Astrocyte of the spinal cord (primary cell): ENCODE data around the gene RNASE8.

Source experiments
- DNase-seq: peaks from one replicate; pipeline ENCODE4 v3.0.0; 2011; ENCODE audit warnings: low read depth, low spot score
- H3K4me3 ChIP-seq: 2 replicates; pipeline ENCODE4 v1.5.1; 2011; ENCODE audit warnings: low read depth, mild to moderate bottlenecking, low read length, moderate library complexity
- in situ Hi-C: cut with HindIII; loops from 2 replicates; pipeline ENCODE4 v1.10.0; 2017; ENCODE audit warnings: low sequenced_read_pairs
- TF ChIP-seq, protein P1 (sequence below): IDR thresholded peaks from 2 replicates; pipeline ENCODE4 v1.5.1; 2012; ENCODE audit warnings: low read depth, mild to moderate bottlenecking, low read length, inconsistent platforms

Gene RNASE8

DNA sequence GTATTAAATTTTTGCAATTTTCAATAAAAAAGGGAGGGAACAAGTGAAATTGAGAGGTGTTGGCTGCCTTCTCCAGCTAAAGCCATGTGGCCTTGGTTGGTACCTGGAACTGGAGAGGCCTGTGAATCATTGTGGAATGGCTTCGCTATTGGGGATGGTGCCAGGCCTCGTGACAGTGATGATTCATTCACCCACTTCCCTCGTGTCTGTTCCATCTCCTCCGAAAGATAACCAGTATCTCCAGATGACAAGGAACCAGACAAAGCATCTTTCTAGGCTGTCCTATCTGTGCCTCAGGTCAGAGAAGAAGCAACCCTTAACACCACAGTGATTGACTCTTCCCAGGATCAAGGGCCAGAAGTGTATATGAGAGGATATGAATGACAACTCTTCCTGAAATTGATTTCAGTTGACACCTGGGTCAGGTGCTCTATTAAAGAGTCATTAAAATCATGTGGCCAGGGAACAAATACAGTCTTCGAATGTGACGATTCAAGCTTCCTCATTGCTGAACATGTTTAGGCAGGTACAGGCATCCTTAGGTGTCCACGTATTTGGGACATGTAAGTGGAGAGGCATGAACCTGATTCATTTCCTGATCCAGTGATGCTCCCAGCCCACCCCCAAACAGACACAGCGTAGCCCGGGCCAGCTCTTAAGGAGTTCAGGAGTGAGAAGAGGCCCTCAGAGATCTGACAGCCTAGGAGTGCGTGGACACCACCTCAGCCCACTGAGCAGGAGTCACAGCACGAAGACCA lies 15.8 kb upstream of the RNASE8 start, which contains the start of gene RNASE7:
Gene RNASE7, plus strand, starts transcription at position 687 of the 758 bp plus-strand sequence. CDS start 631 bp downstream, outside the sequence.
- no peak for DNase-seq
- in situ Hi-C loops = no loop called here
- TF ChIP-seq, protein P1, sequence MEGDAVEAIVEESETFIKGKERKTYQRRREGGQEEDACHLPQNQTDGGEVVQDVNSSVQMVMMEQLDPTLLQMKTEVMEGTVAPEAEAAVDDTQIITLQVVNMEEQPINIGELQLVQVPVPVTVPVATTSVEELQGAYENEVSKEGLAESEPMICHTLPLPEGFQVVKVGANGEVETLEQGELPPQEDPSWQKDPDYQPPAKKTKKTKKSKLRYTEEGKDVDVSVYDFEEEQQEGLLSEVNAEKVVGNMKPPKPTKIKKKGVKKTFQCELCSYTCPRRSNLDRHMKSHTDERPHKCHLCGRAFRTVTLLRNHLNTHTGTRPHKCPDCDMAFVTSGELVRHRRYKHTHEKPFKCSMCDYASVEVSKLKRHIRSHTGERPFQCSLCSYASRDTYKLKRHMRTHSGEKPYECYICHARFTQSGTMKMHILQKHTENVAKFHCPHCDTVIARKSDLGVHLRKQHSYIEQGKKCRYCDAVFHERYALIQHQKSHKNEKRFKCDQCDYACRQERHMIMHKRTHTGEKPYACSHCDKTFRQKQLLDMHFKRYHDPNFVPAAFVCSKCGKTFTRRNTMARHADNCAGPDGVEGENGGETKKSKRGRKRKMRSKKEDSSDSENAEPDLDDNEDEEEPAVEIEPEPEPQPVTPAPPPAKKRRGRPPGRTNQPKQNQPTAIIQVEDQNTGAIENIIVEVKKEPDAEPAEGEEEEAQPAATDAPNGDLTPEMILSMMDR = no peak
- H3K4me3 ChIP-seq = no peak within 1 kb of the TSS

DNA sequence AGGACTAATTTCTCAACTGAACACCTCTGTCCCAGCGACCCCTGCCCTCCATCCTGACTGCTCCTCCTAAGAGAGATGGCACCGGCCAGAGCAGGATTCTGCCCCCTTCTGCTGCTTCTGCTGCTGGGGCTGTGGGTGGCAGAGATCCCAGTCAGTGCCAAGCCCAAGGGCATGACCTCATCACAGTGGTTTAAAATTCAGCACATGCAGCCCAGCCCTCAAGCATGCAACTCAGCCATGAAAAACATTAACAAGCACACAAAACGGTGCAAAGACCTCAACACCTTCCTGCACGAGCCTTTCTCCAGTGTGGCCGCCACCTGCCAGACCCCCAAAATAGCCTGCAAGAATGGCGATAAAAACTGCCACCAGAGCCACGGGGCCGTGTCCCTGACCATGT lies 14.7 kb upstream of the RNASE8 start:
- no peak overlapping the region for H3K4me3 ChIP-seq
- TF ChIP-seq, protein P1 = no peak
- in situ Hi-C loops = no loop called here
- no peak for DNase-seq

DNA sequence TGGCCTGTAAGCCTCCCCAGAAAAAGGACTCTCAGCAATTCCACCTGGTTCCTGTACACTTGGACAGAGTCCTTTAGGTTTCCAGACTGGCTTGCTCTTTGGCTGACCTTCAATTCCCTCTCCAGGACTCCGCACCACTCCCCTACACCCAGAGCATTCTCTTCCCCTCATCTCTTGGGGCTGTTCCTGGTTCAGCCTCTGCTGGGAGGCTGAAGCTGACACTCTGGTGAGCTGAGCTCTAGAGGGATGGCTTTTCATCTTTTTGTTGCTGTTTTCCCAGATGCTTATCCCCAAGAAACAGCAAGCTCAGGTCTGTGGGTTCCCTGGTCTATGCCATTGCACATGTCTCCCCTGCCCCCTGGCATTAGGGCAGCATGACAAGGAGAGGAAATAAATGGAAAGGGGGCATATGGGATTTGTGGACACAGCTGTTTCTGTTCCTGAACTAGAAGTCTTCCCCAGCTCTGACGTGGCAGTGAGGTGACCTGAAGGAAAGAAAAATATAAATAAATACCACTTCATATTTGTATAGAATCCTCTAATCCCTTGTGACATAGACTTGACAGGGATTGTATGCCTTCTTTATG lies 14.1 kb upstream of the RNASE8 start:
- DNase-seq = no peak
- TF ChIP-seq, protein P1 = no peak
- in situ Hi-C loops = no loop called here
- H3K4me3 ChIP-seq = no peak overlapping the region

DNA sequence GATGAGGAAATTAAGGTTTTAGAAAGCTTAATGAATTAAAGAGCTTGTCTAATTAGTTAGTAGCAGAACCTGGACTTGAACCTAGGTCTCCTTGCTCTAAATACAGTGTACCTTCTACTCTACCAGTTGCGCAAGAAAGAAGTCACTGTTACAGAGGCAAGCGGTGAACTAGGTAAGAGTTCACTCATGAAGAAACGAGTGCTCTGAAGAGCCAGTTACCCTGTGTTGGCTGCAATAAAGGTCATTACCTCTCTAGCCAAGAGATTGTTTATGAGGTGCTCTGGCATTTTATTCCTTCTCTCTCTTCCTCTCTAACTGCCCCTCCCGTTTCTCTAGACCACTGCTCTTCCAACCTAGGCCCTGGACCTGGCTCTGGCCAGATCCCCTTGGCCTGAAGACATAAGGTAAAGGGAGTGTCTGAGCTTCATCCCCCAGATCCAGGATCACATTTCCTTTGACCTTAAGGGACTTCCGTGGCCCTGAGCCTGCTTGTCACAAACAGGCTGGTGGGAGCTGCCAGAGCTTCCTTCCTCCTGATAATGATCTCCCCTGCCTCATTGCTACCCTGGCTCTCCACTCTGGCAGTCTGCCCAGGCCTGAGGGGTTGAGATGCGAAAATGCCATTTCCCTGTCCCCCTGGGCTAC lies 13.5 kb upstream of the RNASE8 start:
- DNase-seq = no peak
- TF ChIP-seq, protein P1 = no peak
- in situ Hi-C loops = no loop called here
- no peak overlapping the region for H3K4me3 ChIP-seq

DNA sequence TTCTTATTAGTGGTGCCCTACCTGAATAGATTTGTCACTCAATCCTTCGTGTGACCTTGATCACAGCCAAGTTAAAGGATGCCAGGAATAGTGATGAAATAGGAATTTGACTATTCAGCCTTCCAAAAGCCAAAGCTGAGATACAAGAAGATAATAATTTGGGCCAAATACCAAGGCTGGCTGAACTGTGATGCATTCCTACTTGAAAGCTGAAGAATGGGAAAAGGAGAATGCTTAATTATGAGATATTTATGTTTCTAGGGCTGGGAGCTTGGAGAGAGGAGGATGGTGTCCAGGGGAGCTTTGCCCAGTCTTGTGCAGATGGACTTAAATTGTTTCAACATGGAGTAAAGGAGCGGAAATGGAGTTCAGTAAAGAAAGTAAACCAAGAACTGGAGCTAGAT lies 10.2 kb upstream of the RNASE8 start:
- TF ChIP-seq, protein P1 = no peak
- no peak for DNase-seq
- no peak overlapping the region for H3K4me3 ChIP-seq
- in situ Hi-C loops = no loop called here

DNA sequence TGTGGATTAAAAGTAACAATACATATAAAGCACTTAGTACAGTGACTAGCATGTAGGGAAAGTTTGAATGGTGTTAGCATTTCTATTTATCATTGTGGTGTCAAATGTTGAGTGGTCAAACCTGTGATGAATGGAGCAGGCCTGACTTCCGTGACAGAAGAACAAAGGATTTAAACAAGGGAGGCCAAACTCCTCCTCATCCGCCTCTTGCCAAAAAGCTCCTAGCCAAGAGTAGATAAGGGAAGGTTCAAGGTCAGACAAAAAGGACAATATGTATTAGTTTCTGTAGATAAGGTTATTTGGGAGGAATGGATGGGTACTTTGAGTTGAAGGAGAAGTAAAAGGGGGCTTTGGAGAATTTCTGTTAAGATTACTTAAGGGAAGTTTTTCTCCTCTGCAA lies 9.0 kb upstream of the RNASE8 start:
- in situ Hi-C loops = no loop called here
- H3K4me3 ChIP-seq = no peak overlapping the region
- DNase-seq = no peak
- TF ChIP-seq, protein P1 = no peak
